ENCODE data around the gene MBTD1. TPM values are rescaled to one million over a fixed set of nuclear protein-coding genes. Genes with fewer than 3 reads are reported as not detected.

MBTD1 gene
- total RNA-seq, 4 donors from 2014 or later = 20.9 to 26.7 (median 24.0) TPM

DNA sequence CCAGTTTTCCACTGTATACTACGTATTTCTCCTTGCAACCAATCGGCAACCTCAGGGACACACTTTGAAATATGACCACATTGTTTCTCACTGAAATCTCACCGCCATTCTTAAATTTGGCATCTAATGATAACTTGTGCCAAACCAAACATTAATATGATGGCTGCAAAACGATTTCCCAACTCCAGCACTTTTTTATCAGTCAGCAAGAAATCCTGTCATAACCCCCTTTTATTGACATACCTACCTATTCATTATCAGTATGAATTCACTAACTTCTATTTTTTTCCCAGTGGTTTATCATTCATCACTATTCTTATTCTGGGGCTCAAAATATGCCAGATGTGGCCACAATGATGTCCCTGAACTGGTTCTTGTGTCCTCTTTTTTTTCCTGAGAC is 15.8 kb downstream of the MBTD1 start:
- 71 to 77% methylated on average over 4 of the region's 4 CpGs for WGBS, 2 donors
- no peak overlapping the region for H3K4me3 ChIP-seq (ENCODE audit: low read depth, poor library complexity, severe bottlenecking)
- intact Hi-C loops (cut with DNase I; ENCODE audit: low total_unique reads) = no loop called here
- TF ChIP-seq, protein P1, sequence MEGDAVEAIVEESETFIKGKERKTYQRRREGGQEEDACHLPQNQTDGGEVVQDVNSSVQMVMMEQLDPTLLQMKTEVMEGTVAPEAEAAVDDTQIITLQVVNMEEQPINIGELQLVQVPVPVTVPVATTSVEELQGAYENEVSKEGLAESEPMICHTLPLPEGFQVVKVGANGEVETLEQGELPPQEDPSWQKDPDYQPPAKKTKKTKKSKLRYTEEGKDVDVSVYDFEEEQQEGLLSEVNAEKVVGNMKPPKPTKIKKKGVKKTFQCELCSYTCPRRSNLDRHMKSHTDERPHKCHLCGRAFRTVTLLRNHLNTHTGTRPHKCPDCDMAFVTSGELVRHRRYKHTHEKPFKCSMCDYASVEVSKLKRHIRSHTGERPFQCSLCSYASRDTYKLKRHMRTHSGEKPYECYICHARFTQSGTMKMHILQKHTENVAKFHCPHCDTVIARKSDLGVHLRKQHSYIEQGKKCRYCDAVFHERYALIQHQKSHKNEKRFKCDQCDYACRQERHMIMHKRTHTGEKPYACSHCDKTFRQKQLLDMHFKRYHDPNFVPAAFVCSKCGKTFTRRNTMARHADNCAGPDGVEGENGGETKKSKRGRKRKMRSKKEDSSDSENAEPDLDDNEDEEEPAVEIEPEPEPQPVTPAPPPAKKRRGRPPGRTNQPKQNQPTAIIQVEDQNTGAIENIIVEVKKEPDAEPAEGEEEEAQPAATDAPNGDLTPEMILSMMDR (IDR thresholded peaks at IDR 0.05) = no peak
- TF ChIP-seq POLR2A (IDR thresholded peaks at IDR 0.05) = no peak
- no peak for DNase-seq (ENCODE audit: low spot score in 2 of 2)

DNA sequence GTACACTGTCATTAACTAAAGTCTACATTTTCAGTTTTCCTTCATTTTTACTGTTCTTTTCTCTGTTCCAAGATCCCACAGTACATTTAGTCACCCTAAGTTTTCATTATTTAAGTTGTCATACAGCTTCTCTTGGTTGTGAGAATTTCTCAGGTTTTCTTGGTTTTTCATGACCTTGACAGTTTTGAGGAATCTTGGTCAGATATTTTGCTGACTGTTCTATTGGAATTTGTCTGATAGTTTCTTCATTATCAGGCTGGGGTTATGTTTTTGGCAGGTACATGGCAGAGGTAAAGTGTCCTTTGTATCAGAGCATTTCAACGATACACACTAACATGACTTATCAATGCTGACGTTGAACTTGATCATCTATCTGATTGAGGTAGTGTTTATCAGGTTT is 19.6 kb downstream of the MBTD1 start:
- 77 to 84% methylated on average over 2 of the region's 2 CpGs for WGBS, 2 donors
- no peak for DNase-seq (ENCODE audit: low spot score in 2 of 2)
- H3K4me3 ChIP-seq (ENCODE audit: low read depth, poor library complexity, severe bottlenecking) = no peak overlapping the region
- TF ChIP-seq, protein P1 (IDR thresholded peaks at IDR 0.05) = no peak
- TF ChIP-seq POLR2A (IDR thresholded peaks at IDR 0.05) = no peak
- intact Hi-C loops (cut with DNase I; ENCODE audit: low total_unique reads) = no loop called here

DNA sequence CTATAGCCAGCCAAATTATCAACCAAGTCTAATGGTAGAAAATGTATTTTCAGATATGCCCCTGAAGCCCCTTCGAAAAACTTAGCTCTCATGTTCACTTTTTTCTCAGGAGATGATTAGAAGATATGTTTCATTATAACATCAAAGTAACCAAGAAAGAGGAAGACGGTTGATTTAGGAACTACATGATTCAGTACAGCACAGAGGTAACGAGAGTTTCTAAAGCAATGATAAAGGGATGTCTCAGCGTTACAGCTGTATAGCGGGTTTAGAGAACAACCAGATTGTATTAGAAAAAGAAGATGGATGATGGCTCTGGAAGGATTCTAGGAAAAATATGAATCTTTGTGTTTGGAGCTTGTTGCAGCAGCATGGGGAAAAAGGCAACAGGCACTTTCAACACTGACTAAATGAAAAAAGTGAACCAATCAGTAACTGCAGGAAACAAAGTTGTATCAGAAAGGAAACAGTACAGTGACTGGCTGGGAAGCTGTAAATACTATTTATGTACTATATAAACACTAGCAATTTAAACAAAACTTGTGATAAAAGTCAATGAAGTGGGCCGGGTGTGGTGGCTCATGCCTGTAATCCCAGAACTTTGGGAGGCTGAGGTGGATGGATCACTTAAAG is 21.5 kb downstream of the MBTD1 start:
- H3K4me3 ChIP-seq (ENCODE audit: low read depth, poor library complexity, severe bottlenecking) = no peak overlapping the region
- no peak for DNase-seq (ENCODE audit: low spot score in 2 of 2)
- 74 to 78% methylated on average over 6 of the region's 6 CpGs for WGBS, 2 donors
- intact Hi-C loops (cut with DNase I; ENCODE audit: low total_unique reads) = no loop called here
- no peak for TF ChIP-seq POLR2A (IDR thresholded peaks at IDR 0.05)
- TF ChIP-seq, protein P1 (IDR thresholded peaks at IDR 0.05) = no peak

DNA sequence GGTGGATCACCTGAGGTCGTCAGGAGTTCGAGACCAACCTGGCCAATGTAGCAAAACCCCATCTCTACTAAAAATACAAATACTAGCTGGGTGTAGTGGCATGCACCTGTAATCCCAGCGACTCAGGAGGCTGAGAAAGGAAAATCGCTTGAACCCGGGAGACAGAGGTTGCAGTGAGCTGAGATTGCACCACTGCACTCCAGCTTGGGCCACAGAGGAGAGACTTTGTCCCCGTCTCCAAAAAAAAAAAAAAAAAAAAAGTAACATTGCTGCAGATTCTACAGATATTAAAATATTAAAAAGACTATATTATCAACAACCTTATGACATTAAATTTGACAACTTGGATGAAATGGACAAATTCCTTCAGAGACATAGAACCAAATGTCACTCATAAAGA is 25.7 kb downstream of the MBTD1 start:
- 85 to 87% methylated on average over 6 of the region's 6 CpGs for WGBS, 2 donors
- TF ChIP-seq POLR2A (IDR thresholded peaks at IDR 0.05) = no peak
- TF ChIP-seq, protein P1 (IDR thresholded peaks at IDR 0.05) = no peak
- no peak overlapping the region for H3K4me3 ChIP-seq (ENCODE audit: low read depth, poor library complexity, severe bottlenecking)
- DNase-seq (ENCODE audit: low spot score in 2 of 2) = no peak
- intact Hi-C loops (cut with DNase I; ENCODE audit: low total_unique reads) = no loop called here

DNA sequence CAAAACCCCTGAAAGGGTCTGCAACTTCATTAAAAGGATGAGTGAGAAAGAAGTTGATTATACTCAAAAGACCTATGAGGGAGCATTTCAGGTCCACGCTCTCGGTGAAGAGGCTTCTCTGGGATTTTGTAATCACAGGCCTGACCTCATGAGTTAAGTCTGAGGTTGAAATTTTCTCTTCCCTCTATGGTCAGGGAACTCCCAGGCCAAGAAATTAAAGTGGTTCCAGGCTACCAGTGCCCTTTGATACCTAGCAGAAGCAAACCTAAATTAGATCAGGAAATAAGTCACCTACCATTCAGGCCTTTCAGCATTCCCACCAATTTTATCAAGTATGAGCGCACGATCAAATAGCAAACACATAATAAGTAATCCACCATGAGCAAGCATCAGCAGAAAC is 27.9 kb downstream of the MBTD1 start:
- WGBS, 2 donors = 76 to 87% methylated on average over 4 of the region's 4 CpGs
- DNase-seq (ENCODE audit: low spot score in 2 of 2) = no peak
- TF ChIP-seq, protein P1 (IDR thresholded peaks at IDR 0.05) = no peak
- intact Hi-C loops (cut with DNase I; ENCODE audit: low total_unique reads) = no loop called here
- no peak overlapping the region for H3K4me3 ChIP-seq (ENCODE audit: low read depth, poor library complexity, severe bottlenecking)

DNA sequence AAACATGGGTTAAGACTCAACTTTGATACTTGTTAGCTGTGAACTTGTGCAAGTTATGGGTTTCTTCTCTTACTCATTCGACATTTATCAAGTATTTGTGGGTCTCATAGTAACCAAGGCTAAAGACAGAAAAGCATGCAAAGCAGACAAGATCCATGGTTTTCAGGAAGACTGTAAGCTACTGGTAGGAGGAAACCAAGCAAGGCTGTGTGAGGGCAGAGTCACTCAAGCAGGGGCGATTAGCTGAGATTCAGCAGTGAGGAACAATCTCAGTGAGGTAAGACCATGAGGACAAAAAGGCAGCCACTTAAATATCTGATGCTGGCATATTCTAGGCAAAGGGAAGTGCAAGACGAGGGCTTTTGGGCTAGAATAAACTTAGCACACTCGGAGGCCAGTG is 29.5 kb downstream of the MBTD1 start:
- WGBS, 2 donors = 76 to 88% methylated on average over 4 of the region's 4 CpGs
- TF ChIP-seq, protein P1 (IDR thresholded peaks at IDR 0.05) = no peak
- no peak for TF ChIP-seq POLR2A (IDR thresholded peaks at IDR 0.05)
- H3K4me3 ChIP-seq (ENCODE audit: low read depth, poor library complexity, severe bottlenecking) = no peak overlapping the region
- intact Hi-C loops (cut with DNase I; ENCODE audit: low total_unique reads) = no loop called here
- DNase-seq (ENCODE audit: low spot score in 2 of 2) = no peak
